H4 (cell line): Measurements from ENCODE around the gene TMEM126B. TPM values are rescaled to one million over a fixed set of nuclear protein-coding genes. Genes with fewer than 3 reads are reported as not detected.

Source experiments
- DNase-seq: peaks from one replicate; pipeline ENCODE4 v3.0.0-alpha.2; 2015; ENCODE audit warnings: low spot score
- total RNA-seq: library from RNA; depleted of rRNA; stranded (reverse); fragments of >200 nt; shearing (Covaris generic); gene quantifications from 2 replicates; pipeline ENCODE4 v1.2.3, GENCODE V29; 2014; rRNA removed

The TMEM126B gene
- total RNA-seq, 1 experiment from 2014 or later, result 94.3 TPM

- DNase-seq, result no peak
Observed at GRCh38 chr11:85682330-85683305, 54.2 kb downstream of the TMEM126B start.

GRCh38 chr11:85685125-85685819 lies 56.9 kb downstream of the TMEM126B start:
- no peak for DNase-seq

- no peak for DNase-seq
Observed at GRCh38 chr11:85685820-85686459, 57.5 kb downstream of the TMEM126B start, which contains the start of gene CCDC89. TSS of gene CCDC89 (minus strand) at chr11:85686195. CDS start at chr11:85686130, 65 bp downstream.

Other genes with a start within 250 kb of the TMEM126B start
- gene DLG2, start 1.2 kb upstream of the TMEM126B start, total RNA-seq, result 1.7 and 2.6 TPM in 2 replicates
- 90.7 and 98.7 TPM in 2 replicates for gene TMEM126A, start 19.4 kb downstream of the TMEM126B start, total RNA-seq
- gene CREBZF, start 36.5 kb downstream of the TMEM126B start, total RNA-seq, result 18.5 and 20.4 TPM in 2 replicates
- gene CCDC89, start 57.6 kb downstream of the TMEM126B start, total RNA-seq, result not detected in 2 replicates
- gene SYTL2, start 182.5 kb downstream of the TMEM126B start, total RNA-seq, result 56.5 and 61.4 TPM in 2 replicates
- not detected in 2 replicates for gene CCDC83, start 226.8 kb downstream of the TMEM126B start, total RNA-seq